SK-N-MC (cell line): ENCODE measurements around the gene CLSTN2.

Experiments
- EZH2 ChIP-seq: fragments of 200-600 bp; sonication (generic); IDR thresholded peaks from one replicate; pipeline ENCODE4 v1.6.1; 2017; ENCODE audit warnings: antibody characterized with exemption
- POLR2AphosphoS5 ChIP-seq: IDR thresholded peaks from 2 replicates; pipeline ENCODE4 v1.6.1; 2012; ENCODE audit warnings: mild to moderate bottlenecking, low read depth, low read length, borderline replicate concordance

GRCh38 chr3:140021269-140021668, 86.3 kb downstream of the CLSTN2 start:
- TF ChIP-seq EZH2 (no peak), POLR2AphosphoS5 (no peak)
